Measurements from ENCODE around the gene NDUFS5. TPM values are rescaled to one million over a fixed set of nuclear protein-coding genes. Genes with fewer than 3 reads are reported as not detected.
"Not testable (repeated sequence)": the region's sequence is repeated elsewhere in the genome, so short reads cannot be mapped to it uniquely, and the experiment has no call there.

Gene NDUFS5
- total RNA-seq, 1 experiment from 2014 or later, result 316 TPM

- in situ Hi-C loops (cut with HindIII; ENCODE audit: low pct_unique_long_range_greater_than_20kb, low sequenced_read_pairs) (no loop called here), intact Hi-C loops (cut with micrococcal nuclease; ENCODE audit: unreplicated experiment) (no loop called here)
- H3K4me1 ChIP-seq (ENCODE audit: control insufficient read depth, insufficient read depth, low read length), result no peaks in the 10 kb centered on the region
- no peaks in the 10 kb centered on the region for H3K27me3 ChIP-seq (ENCODE audit: control insufficient read depth, insufficient read depth, low read length)
- H3K36me3 ChIP-seq (ENCODE audit: control insufficient read depth, insufficient read depth, low read length), result no peaks in the 10 kb centered on the region
- POLR2A ChIA-PET, result no interaction called here
- DNase-seq (ENCODE audit: low read depth, low spot score) (no peak), ATAC-seq (no peak)
- no peak for TF ChIP-seq TCF7L2 (IDR thresholded peaks at IDR 0.05; ENCODE audit: low read depth, low read length)
- no peaks in the 10 kb centered on the region for H3K9me3 ChIP-seq (ENCODE audit: control insufficient read depth, insufficient read depth, low read depth, low read length)
- no TSS peak for BruUV-seq (replicated peaks)
- no peak overlapping the region for H3K4me3 ChIP-seq (ENCODE audit: low read depth in 2 of 2, low read length in 2 of 2)
- H3K27ac ChIP-seq (ENCODE audit: low read length), result no peak overlapping the region
- CTCF ChIA-PET, result no interaction called here
These were observed 37.6 kb downstream of the NDUFS5 start for GRCh38 chr1:39063775-39064174.

- CTCF ChIA-PET, result no interaction called here
These were observed 39.4 kb downstream of the NDUFS5 start for GRCh38 chr1:39065542-39065941.

GRCh38 chr1:39068227-39068626, 42.1 kb downstream of the NDUFS5 start:
- H3K27ac ChIP-seq (ENCODE audit: low read length); H3K4me3 ChIP-seq (ENCODE audit: low read depth in 2 of 2, low read length in 2 of 2); POLR2A ChIA-PET; CTCF ChIA-PET; H3K27me3 ChIP-seq (ENCODE audit: control insufficient read depth, insufficient read depth, low read length); intact Hi-C loops (cut with micrococcal nuclease; ENCODE audit: unreplicated experiment); BruUV-seq (replicated peaks); H3K9me3 ChIP-seq (ENCODE audit: control insufficient read depth, insufficient read depth, low read depth, low read length); DNase-seq (ENCODE audit: low read depth, low spot score); ATAC-seq; H3K4me1 ChIP-seq (ENCODE audit: control insufficient read depth, insufficient read depth, low read length); in situ Hi-C loops (cut with HindIII; ENCODE audit: low pct_unique_long_range_greater_than_20kb, low sequenced_read_pairs); H3K36me3 ChIP-seq (ENCODE audit: control insufficient read depth, insufficient read depth, low read length): not testable (repeated sequence)

More at GRCh38 chr1:39065542-39065941, 39.4 kb downstream of the NDUFS5 start:
- BruUV-seq (replicated peaks), result no TSS peak
- POLR2A ChIA-PET, result no interaction called here
- in situ Hi-C loops (cut with HindIII; ENCODE audit: low pct_unique_long_range_greater_than_20kb, low sequenced_read_pairs) (no loop called here), intact Hi-C loops (cut with micrococcal nuclease; ENCODE audit: unreplicated experiment) (no loop called here)
- Histone ChIP-seq H3K36me3 (ENCODE audit: control insufficient read depth, insufficient read depth, low read length) (no peaks in the 10 kb centered on the region), H3K9me3 (ENCODE audit: control insufficient read depth, insufficient read depth, low read depth, low read length) (no peaks in the 10 kb centered on the region), H3K4me1 (ENCODE audit: control insufficient read depth, insufficient read depth, low read length) (no peaks in the 10 kb centered on the region), H3K4me3 (ENCODE audit: low read depth in 2 of 2, low read length in 2 of 2) (no peak overlapping the region), H3K27me3 (ENCODE audit: control insufficient read depth, insufficient read depth, low read length) (no peaks in the 10 kb centered on the region), H3K27ac (ENCODE audit: low read length) (no peak overlapping the region)
- ATAC-seq (no peak), DNase-seq (ENCODE audit: low read depth, low spot score) (no peak)
- TF ChIP-seq POLR2AphosphoS5 (IDR thresholded peaks at IDR 0.05; ENCODE audit: low read depth, low read length) (no peak), CTCF (IDR thresholded peaks at IDR 0.05) (no peak), SIN3A (IDR thresholded peaks at IDR 0.05; ENCODE audit: borderline replicate concordance, insufficient read depth, low read depth, low read length) (no peak), TCF7L2 (IDR thresholded peaks at IDR 0.05; ENCODE audit: low read depth, low read length) (no peak), REST (IDR thresholded peaks at IDR 0.05; ENCODE audit: insufficient read depth in 1 of 2, low read depth in 2 of 2, low read length in 1 of 2) (no peak)

- H3K4me3 ChIP-seq (ENCODE audit: low read depth in 2 of 2, low read length in 2 of 2); H3K9me3 ChIP-seq (ENCODE audit: control insufficient read depth, insufficient read depth, low read depth, low read length); POLR2A ChIA-PET; ATAC-seq; DNase-seq (ENCODE audit: low read depth, low spot score); BruUV-seq (replicated peaks); H3K27ac ChIP-seq (ENCODE audit: low read length); H3K4me1 ChIP-seq (ENCODE audit: control insufficient read depth, insufficient read depth, low read length); intact Hi-C loops (cut with micrococcal nuclease; ENCODE audit: unreplicated experiment); in situ Hi-C loops (cut with HindIII; ENCODE audit: low pct_unique_long_range_greater_than_20kb, low sequenced_read_pairs); H3K27me3 ChIP-seq (ENCODE audit: control insufficient read depth, insufficient read depth, low read length); H3K36me3 ChIP-seq (ENCODE audit: control insufficient read depth, insufficient read depth, low read length); CTCF ChIA-PET: not testable (repeated sequence)
These were observed 45.4 kb downstream of the NDUFS5 start for GRCh38 chr1:39071557-39071956.

Measured in Panc1 (cell line).